GM10847 (cell line): Measurements from ENCODE around the gene TSPAN18.

Experiments used
- POLR2A ChIP-seq: IDR thresholded peaks from 2 replicates; pipeline ENCODE4 v1.6.1; 2011; ENCODE audit not compliant: insufficient read length; ENCODE audit errors: extremely low read depth

Gene TSPAN18

DNA sequence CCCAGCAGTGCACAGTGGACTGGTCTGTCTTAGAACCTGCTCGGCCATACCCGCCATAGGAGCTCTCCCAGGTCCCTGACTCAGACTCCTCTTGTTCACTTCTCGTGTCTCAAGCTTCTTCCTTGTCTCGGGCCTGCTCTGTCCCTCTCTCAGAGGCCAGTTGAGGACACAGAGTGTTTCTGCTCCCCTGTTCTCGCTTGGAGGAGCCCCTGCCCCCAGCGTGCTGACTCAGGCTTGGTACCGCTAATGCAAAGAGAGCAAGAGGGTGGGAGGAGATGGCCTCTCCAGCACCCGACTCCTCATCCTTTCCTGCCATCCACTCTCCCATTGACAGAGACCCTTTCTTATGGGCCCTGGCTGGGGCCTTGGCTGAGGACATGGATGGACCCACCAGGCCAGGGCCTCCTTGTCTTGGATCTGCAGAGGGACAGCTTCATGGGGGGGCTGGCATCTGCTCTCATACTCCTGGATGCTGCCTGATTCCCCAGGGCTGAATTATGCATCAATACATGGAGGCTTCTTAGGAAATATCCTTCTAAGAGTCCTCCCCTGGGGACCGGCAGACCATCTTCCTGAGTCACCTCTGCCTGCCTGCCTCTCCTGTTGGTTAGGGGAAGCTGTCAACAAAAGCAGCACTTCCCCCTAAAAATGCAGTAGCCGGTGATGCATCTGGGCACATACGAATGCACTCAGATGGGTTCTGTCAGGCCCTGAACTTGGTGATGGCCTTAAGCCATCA, 15.9 kb downstream of the TSPAN18 start:
- TF ChIP-seq POLR2A, result no peak

DNA sequence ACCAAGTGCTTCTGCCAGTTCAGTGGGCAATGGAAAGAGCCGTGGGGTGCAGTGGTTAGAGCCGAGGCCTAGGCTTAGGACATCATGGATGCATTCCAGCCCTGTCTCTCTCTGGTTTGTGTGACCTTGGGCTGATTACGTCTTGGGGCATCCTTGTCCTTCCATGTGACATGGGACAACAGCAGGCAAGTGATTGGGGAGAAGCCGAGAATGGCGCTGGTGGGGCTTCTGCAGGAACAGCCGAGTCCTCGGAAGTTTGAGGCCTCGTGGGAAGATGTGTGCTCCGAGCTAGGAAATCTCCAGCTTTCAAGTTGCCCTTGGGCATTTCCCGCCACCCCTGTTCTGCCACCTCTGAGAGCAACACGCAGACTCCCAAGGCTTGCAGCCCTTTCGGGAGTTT, 16.6 kb downstream of the TSPAN18 start:
- TF ChIP-seq POLR2A, result no peak

DNA sequence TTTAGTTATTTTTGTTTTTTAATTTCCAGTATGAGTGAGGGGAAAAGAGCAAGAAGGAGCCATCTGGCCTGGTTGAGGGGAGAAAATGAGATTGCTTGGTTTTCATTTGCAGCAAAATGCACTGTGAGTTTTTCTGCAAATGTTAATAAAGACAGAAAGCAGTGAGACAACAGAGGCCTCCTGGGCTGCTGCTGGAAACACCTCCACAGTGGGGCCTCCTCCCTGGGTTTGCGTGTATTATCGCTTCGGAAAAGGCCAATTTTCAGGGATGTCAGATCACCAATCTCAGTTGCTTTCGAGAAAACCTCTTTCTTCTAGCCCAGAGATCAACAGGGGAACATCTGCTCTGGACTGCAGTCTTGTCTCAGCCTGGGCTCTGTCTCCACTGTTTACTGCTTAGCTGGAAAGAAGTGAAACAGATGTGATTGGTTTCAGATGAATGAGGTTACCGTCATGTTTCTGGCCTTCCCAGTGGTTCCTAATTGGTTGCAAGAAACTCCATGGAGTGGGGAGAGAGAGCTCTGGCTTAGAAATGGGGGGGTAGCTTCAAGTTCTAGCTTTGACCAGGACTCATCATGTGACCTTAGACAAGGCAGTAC, 17.3 kb downstream of the TSPAN18 start:
- TF ChIP-seq POLR2A, result no peak

DNA sequence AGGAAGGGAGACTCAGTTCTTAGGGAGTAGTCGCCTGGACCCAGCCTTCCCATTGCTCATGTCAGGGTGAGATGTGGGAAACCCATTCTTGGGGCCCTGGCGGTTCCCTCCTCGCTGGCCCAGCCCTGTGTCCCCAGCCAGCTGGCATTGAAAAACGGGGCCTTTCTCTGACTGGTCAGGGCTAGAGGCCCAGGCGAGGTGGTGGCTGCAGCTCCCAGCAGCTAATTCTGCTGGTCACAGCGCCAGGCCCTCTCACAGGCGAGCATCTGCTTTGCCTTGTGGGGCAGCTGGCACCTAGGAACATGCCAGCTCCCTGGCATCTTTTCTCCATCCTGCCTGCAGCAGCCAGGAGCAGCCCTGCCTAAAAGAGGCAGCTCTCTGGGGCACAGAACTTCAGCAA, 20.1 kb downstream of the TSPAN18 start:
- no peak for TF ChIP-seq POLR2A

DNA sequence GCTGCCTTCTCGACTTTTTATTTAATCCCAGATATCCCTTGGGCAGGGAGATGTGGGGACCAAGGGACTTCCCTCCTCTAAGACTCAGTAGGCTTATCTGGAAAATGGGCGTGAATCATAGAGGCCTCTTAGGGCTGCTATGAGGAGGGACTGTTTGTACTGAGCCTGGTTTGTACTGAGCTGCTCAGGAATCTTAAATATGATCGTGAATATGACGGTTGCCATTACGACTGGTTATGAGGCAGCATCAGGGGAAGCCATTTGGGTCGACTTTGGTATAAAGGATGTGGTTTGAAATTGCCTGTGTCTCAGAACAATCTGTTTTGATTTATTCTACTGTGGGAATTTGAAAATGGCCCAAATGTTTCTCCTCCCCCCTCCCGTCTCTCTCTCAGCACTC, 20.6 kb downstream of the TSPAN18 start:
- TF ChIP-seq POLR2A, result no peak

DNA sequence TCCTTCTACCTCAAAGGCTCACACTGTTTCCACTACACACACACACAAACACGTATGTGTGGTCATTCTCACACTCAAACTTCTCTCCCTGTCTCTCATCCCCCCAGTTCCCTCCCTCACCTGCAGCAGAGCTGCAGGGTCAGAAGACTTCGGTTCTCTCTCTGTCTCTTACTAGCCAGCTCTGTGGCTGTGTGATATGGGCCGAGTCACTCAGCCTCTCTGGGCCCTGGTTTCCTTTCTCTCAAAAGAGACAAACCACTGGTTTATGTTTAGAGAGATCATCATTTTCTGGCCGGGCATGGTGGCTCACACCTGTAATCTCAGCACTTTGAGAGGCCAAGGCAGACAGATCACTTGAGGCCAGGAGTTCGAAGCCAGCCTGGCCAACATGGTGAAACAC, 21.1 kb downstream of the TSPAN18 start:
- no peak for TF ChIP-seq POLR2A

DNA sequence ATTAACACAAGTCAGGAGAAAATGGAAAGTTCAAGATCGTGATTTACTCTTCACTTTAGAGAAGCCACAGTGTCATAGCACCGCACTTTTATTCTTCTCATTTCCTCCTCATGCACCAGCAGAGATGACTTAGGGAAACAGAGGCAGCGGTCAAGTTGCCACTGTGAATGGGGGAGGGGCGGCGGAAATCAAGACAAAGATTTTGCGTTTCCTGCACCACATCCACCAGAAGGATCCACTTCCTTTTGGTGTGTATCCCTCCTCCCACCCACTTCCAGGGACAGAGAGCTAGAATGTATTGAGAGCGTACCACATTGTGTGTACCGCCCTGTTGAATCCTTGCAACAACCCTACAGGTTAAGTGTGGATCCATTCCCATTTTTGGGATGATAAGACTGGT, 21.8 kb downstream of the TSPAN18 start:
- TF ChIP-seq POLR2A, result no peak

DNA sequence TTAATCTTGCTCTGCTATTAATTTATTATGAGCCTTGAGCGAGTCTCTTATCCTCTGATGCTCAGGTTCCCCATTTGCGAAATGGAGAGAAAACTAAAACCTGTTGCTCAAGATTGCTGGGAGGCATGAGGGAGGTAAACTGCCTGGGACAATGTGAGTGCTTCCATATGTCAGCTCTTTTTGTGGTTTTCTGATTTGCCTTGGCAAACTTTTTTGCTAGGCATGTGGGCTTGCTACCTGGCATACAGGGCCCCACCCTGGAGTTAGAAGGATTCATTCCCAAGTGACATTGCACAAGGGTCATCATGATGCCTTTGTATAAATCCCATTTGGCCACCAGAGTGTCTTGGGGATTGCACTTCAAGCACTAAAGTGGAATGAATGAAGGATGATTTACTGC, 22.4 kb downstream of the TSPAN18 start:
- no peak for TF ChIP-seq POLR2A

DNA sequence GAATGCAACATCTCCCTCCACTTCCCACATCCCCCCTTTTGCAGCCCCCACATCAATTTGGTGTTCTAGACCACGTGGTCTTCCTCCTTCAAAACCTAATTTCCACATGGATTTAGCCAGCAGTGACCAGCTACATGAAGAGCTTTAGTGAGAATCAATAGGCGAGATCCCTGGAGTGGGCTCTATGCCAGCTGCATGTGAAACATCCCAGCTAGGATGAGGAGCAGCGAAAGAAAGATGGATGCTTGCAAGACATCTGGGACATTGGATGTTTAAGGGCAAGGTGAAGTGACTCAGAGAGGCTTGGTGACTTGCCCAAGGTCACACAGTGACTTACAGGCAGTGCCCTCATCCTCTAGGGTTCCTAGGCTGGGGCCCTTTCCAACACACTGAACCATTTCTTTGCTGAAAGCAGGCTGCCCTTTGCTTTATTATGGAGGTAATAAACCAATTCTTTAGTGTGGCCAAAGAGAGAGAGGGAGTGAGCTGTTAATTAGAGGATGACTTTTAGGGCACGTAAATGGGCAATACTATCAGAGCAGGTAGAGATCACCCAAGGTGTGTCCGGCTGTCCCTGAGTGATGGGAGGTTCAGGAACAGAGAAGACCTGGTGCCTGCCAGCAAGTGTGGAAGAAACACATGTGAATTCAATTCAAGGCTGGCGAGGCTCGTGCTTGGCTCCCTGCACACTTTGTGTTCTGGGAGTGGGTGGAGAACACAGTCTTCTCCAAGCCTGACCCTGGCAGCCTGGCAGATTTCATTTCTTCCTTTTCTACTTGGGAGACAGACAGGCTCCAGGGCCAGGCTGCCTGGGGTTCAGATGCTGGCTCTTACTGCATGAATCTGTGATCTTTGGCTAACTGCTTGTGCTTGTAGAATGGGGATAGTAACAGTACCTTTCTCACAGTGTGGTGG, 24.0 kb downstream of the TSPAN18 start:
- TF ChIP-seq POLR2A, result no peak

DNA sequence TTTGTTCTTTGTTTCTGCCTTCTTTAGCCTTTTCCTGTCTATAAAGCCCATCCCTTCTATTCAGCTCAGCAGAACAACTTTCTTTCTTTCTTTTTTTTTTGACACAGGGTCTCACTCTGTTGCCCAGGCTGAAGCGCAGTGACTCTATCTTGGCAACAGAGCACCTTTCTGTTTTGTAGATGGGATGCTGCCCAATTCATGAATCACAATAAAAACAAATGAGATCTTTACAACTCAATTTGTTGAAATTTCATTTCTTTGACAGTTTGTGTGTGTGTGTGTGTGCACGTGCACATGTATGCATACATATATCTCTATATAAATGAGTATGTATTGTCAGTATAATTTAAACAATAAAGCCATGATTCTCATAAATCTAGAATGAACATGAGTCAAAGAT, 25.5 kb downstream of the TSPAN18 start:
- no peak for TF ChIP-seq POLR2A

DNA sequence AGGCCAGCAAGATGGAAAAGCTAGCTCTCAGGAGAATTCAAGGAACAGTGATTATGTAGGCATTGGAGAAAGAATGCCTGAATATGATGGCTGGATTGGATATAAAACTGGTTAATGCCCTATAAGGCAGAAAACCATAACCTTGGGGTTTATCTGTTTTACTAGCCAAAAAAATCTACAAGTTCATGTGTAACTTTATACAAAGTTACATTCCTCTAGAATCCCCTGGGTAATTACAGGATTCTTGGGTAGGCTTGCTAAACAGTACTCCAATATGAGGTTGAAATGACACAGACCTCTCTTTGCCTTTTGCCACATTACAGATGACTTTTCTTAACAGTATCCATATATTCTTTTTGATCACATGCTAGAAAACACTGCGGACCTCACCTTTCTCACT, 26.0 kb downstream of the TSPAN18 start:
- TF ChIP-seq POLR2A, result no peak

DNA sequence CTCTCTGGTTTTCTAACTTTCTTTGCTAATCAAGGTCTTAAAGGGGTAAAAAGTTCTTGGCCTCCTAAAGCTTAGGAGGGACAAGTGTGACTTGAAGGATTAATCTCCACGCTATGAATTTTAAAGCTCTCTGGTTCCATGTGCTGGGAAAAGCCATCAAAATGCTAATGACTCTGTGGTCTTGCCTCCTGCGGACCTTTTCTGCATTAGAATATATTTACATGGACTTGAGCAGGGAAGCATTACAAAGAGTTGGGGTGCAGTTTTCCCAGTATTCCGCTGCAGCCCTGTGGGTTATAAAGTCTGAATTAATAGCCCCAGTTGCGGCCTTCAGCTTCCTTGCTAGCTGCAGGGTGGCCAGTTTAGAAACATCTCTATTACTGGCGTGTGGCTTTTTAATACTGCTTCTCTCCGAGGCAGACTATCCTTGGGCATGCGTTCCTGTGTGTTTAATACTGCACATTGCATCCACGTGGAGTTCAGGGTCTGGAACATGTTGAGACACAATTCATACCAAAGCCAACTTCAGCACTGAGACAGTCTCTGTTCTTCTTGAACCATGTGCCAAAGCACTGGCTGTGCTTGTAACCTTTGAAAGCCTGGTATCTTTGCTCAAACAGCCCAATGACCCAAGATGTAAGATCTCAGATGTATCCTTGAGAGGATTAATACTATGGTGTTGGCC, 27.3 kb downstream of the TSPAN18 start:
- TF ChIP-seq POLR2A, result no peak

DNA sequence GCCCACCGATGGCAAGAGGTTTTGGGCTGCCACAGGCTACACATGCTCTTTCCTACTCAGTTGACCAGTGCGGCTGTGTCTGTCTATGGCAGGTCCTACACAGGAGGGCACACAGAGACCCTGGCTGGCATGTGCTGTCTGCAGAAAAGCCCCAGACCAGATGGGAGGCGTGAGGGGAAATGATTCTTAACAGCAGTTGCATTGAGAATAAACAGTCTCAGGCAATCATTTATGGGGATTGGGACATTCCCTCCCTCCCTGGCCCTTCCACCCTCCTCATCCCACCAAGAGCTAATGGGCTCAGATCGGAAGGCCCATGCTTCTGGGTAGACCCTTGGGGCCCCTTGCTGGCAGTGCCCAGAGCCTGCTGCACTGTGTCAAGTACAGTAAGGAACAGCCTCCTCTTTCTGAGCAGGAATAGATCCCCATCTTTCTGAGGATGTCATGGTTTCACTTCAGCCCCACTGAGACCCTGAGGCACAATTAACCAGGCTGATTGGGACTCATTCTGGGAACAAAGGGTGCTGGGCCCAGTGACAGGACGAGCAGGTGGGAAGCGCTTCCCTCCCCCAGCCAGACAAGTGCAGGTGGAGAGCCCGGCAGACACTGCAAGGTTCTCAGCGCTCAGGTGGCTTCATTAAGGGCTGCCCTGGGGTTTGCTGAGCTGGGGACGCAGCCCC, 28.3 kb downstream of the TSPAN18 start:
- no peak for TF ChIP-seq POLR2A

DNA sequence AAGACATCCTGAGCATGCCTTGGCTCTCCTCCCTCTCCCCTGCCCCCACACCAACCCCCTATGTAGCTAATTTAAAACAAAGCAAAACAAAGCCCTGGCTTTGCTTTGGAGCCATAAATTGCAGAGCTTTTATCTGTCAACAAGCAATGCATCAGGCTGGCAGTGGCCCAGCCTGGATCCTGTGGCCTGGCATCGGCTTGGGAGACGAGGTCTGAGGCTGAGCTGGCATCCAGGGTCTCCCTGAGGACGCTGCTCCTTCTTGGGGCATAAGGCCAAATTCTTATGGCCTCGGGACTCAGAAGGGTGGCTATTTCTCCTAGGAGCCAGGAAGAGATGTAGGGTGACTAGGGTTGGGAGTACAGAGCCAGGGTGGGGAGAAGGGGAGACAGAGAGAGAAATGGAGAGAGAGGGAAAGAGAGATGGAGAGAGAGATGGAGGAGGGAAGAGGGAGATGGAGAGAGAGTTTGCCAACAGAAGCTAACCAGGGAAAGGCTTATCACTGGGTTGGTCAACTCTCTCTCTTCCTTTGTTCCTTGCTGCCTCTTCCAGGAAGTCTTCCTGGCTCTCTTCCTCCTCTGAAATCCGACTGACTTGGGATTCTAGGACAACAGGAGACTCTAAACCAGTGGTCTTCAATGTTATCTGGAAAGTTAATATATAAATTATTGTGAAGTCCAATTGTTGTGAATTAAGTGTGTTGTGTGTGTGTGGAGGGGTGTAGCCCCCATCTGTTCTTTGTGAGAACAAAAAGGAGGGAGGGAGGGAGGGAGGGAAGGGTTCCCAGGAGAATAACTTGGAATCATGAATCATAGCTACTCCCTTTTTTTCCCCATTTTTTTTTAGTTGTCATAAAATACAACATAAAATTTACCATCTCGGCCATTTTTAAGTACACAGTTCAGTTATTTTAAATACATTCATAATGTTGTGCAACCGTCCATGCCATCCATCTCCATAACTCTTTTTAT, 29.1 kb downstream of the TSPAN18 start:
- TF ChIP-seq POLR2A, result no peak
